B cell (primary cell): Measurements from ENCODE around the gene IFNGR1. TPM values are rescaled to one million over a fixed set of nuclear protein-coding genes. Genes with fewer than 3 reads are reported as not detected.

Experiments
- ATAC-seq: fragments of 200-7000 bp; cut with Tn5 transposase; one replicate; pipeline ENCODE4 v1.10.0; 2021; ENCODE audit warnings: low read depth, mild to moderate bottlenecking, moderate number of reproducible peaks, moderate library complexity
- CTCF ChIA-PET: fragments of 350-600 bp; sonication (Branson Sonifier 250); formaldehyde crosslinking; loops from one replicate; lab custom pipeline; 2021; ENCODE audit warnings: antibody characterized with exemption, inconsistent platforms; lab: Charles Lee
- POLR2A ChIA-PET: fragments of 350-600 bp; sonication (Branson Sonifier 250); formaldehyde crosslinking; loops from one replicate; lab custom pipeline; 2021; ENCODE audit warnings: antibody characterized with exemption; lab: Charles Lee
- DNase-seq: peaks from one replicate; pipeline ENCODE4 v3.0.0; 2013
- H2AFZ ChIP-seq: 2 replicates; pipeline ENCODE4 v1.6.1; 2012; ENCODE audit warnings: mild to moderate bottlenecking, low read depth, low read length; ENCODE audit not compliant: insufficient read depth, poor library complexity, severe bottlenecking
- H3K27ac ChIP-seq, 2 donors: 1 replicate in 1 of 2; 2 replicates in 1 of 2; pipeline ENCODE4 v1.5.1; 2012 to 2013; ENCODE audit warnings: low read length in 2 of 2, mild to moderate bottlenecking in 2 of 2, moderate library complexity in 1 of 2
- H3K27me3 ChIP-seq, 4 experiments: fragments of 200-600 bp in 1 of 4; sonication (generic) in 1 of 4; replicated peaks in 1 of 4; 1 replicate in 2 of 4; 2 replicates in 2 of 4; pipeline versions ENCODE4 v1.6.1 to v1.7.0; 2013 to 2016; ENCODE audit warnings: low read length in 3 of 4, mild to moderate bottlenecking in 2 of 4, mixed read lengths in 1 of 4, moderate library complexity in 1 of 4; ENCODE audit not compliant: insufficient read depth in 4 of 4, control insufficient read depth in 3 of 4; ENCODE audit errors: control extremely low read depth in 1 of 4
- H3K36me3 ChIP-seq, 2 experiments: replicated peaks in 1 of 2; 1 replicate in 1 of 2; 2 replicates in 1 of 2; pipeline versions ENCODE4 v1.6.1 to v1.7.1; 2013; ENCODE audit warnings: low read length in 1 of 2; ENCODE audit not compliant: insufficient read depth in 2 of 2, control insufficient read depth in 1 of 2; ENCODE audit errors: control extremely low read depth in 1 of 2, extremely low read depth in 1 of 2
- H3K4me1 ChIP-seq, 2 donors: fragments of 200-600 bp in 1 of 2; sonication (generic) in 1 of 2; 1 replicate in 1 of 2; 2 replicates in 1 of 2; pipeline versions ENCODE4 v1.5.1 to v1.6.1; 2013 to 2017; ENCODE audit warnings: low read length in 2 of 2; ENCODE audit not compliant: control insufficient read depth in 2 of 2, insufficient read depth in 2 of 2
- H3K4me2 ChIP-seq: replicated peaks from 2 replicates; pipeline ENCODE3; 2012; ENCODE audit warnings: mild to moderate bottlenecking, low read depth, low read length; ENCODE audit not compliant: poor library complexity, severe bottlenecking
- H3K4me3 ChIP-seq, 5 experiments: fragments of 200-600 bp in 1 of 5; sonication (generic) in 1 of 5; 1 replicate in 3 of 5; 2 replicates in 2 of 5; pipeline versions ENCODE4 v1.5.1 to v1.7.0; 2011 to 2016; ENCODE audit warnings: low read length in 4 of 5, mild to moderate bottlenecking in 4 of 5, low read depth in 2 of 5, control low read depth in 1 of 5, moderate library complexity in 1 of 5; ENCODE audit not compliant: insufficient read depth in 1 of 5; ENCODE audit errors: control extremely low read depth in 1 of 5, extremely low read depth in 1 of 5
- H3K79me2 ChIP-seq: fragments of 200-600 bp; sonication (generic); one replicate; pipeline ENCODE4 v1.6.0; 2016; ENCODE audit warnings: low read length; ENCODE audit not compliant: control insufficient read depth, insufficient read depth
- H3K9ac ChIP-seq: fragments of 200-600 bp; sonication (generic); 2 replicates; pipeline ENCODE4 v1.6.1; 2017; ENCODE audit warnings: mild to moderate bottlenecking, low read length, moderate library complexity
- H3K9me3 ChIP-seq, 3 donors: one replicate each; pipeline versions ENCODE4 v1.6.1 to v1.7.1; 2013; ENCODE audit warnings: low read length in 2 of 3; ENCODE audit not compliant: control insufficient read depth in 2 of 3, insufficient read depth in 1 of 3; ENCODE audit errors: control extremely low read depth in 1 of 3
- H4K20me1 ChIP-seq: 2 replicates; pipeline ENCODE4 v1.6.0; 2012; ENCODE audit warnings: mild to moderate bottlenecking, low read length; ENCODE audit not compliant: insufficient read depth, control insufficient read depth, poor library complexity, severe bottlenecking
- H3K27ac Mint-ChIP-seq: one replicate; pipeline ENCODE4 v1.8.0; 2021; ENCODE audit warnings: mixed read lengths
- H3K27me3 Mint-ChIP-seq: one replicate; pipeline ENCODE4 v1.8.0; 2021; ENCODE audit warnings: mixed read lengths
- H3K4me1 Mint-ChIP-seq: one replicate; pipeline ENCODE4 v1.8.0; 2021; ENCODE audit warnings: mixed read lengths
- H3K4me3 Mint-ChIP-seq: one replicate; pipeline ENCODE4 v1.8.0; 2021; ENCODE audit warnings: mixed read lengths
- H3K9me3 Mint-ChIP-seq: one replicate; pipeline ENCODE4 v1.8.0; 2022; ENCODE audit warnings: mixed read lengths; ENCODE audit not compliant: insufficient read depth
- CTCF ChIP-seq: fragments of 200-600 bp; IDR thresholded peaks from one replicate; pipeline ENCODE4 v1.8.0; 2022; ENCODE audit warnings: antibody characterized with exemption, mild to moderate bottlenecking
- EZH2 ChIP-seq: IDR thresholded peaks from 2 replicates; pipeline ENCODE4 v1.6.1; 2012; ENCODE audit warnings: borderline replicate concordance, low read depth, mild to moderate bottlenecking, moderate library complexity, low read length; ENCODE audit not compliant: insufficient read depth, poor library complexity, severe bottlenecking
- WGBS: methylation state at CpG from one replicate; pipeline ENCODE4 v1.1.5; 2013; ENCODE audit warnings: missing lambda C conversion rate; ENCODE audit not compliant: insufficient coverage; 5-methylcytosine and 5-hydroxymethylcytosine counted together
- intact Hi-C: fragments of 100-400 bp; cut with micrococcal nuclease; formaldehyde crosslinking; loops from one replicate; pipeline ENCODE4 v1.10.0; 2022
- polyA plus RNA-seq: library from polyadenylated mRNA; depleted of rRNA; stranded (reverse); fragments of >200 nt; gene quantifications from 2 replicates; pipeline ENCODE4 v1.2.3, GENCODE V29; 2012
- total RNA-seq, 2 donors: library from RNA; stranded (reverse); fragments of 120-200 nt in 1 of 2; gene quantifications; 1 replicate in 1 of 2; 2 replicates in 1 of 2; pipeline versions ENCODE4 v1.2.3 to v1.2.4, GENCODE V29; 2013 to 2022

The IFNGR1 gene
- total and polyA plus RNA-seq, 2 donors (not counting 1 experiment from before 2014, with no cell fraction given) = 24.5 to 48.2 TPM

- ATAC-seq = peak; percentile 50
- peak overlapping the region; percentile 97 for H3K27ac Mint-ChIP-seq
- H3K79me2 ChIP-seq = peaks cover 91% of the 10 kb centered on the region
- peaks cover 33% of the 10 kb centered on the region for H4K20me1 ChIP-seq
- peaks cover 78 to 81% of the 10 kb centered on the region in 2 donors for H3K4me1 ChIP-seq
- peak overlapping the region; percentile 76 to 99 (median 88) for H3K4me3 ChIP-seq
- H3K4me3 Mint-ChIP-seq = peak overlapping the region; percentile 97
- H3K4me1 Mint-ChIP-seq = peaks cover 79% of the 10 kb centered on the region
- POLR2A ChIA-PET = interaction anchor here (1.0 to 1.4 kb wide), 5 partner anchors 12 to 116 kb away, joined by 3 to 16 read pairs (median 4); no protein-coding TSS in a partner anchor
- no peaks in the 10 kb centered on the region for H3K27me3 Mint-ChIP-seq
- H3K9me3 ChIP-seq = no peaks in the 10 kb centered on the region
- CTCF ChIA-PET = interaction anchor here (0.7 to 1.7 kb wide), 9 partner anchors 14 to 142 kb away, joined by 3 to 12 read pairs (median 4); no protein-coding TSS in a partner anchor
- H3K9ac ChIP-seq = peak overlapping the region; percentile 95
- peak overlapping the region; percentile 84 for H3K4me2 ChIP-seq
- no peaks in the 10 kb centered on the region for H3K9me3 Mint-ChIP-seq
- H3K27me3 ChIP-seq = no peaks in the 10 kb centered on the region
- TF ChIP-seq EZH2 (no peak), CTCF (no peak)
- peak overlapping the region; percentile 79 for H2AFZ ChIP-seq
- peak; percentile 81 for DNase-seq
- peak overlapping the region; percentile 95 to 97 for H3K27ac ChIP-seq
- WGBS = 0% methylated on average over 6 of the region's 13 CpGs
- peaks cover 0 to 7% of the 10 kb centered on the region in 2 experiments for H3K36me3 ChIP-seq
- intact Hi-C loops = loop anchor here (1.0 to 10.0 kb wide), 8 partner anchors 16 to 646 kb away; partner anchors contain the start of genes PEX7 and TNFAIP3
Measured at GRCh38 chr6:137218473-137218916, 690 bp downstream of the IFNGR1 start.

DNA sequence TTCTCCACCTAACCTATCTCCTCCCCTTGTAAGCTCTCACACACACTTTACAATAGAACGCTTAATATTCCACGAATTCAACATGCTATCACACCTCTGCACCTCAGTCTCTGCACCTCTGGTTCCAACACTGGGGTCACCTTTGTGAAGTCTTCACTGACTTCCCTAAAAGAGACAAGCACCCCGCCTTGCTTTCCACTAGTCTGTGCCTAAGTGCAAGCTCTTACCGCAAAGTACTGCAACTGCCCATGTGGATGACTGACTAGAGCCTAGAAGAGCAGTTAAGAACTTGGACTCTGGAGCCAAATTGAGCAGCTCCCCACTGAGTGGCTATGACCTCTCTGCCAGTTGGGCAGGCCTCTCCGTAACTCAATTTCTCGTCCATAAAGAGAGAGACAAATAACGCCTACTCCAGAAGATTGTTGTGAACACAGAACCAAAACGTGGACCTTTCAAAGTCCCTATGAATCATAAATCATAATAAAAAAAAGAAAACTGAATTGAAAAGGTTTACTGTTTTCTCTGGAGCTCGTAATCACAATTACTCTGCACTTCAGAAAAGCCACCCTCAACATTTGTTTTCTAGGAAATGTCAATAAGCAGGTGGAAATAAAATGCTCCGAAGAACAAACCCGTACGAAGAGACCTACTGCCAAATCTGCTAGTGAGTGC is 1.2 kb downstream of the IFNGR1 start:
- Histone ChIP-seq H3K9ac (peak overlapping the region; percentile 95), H3K27me3 (no peaks in the 10 kb centered on the region), H3K9me3 (no peaks in the 10 kb centered on the region), H3K79me2 (peaks cover 92% of the 10 kb centered on the region), H2AFZ (peak overlapping the region; percentile 79), H3K4me2 (peak overlapping the region; percentile 84), H3K36me3 (peaks cover 0 to 11% of the 10 kb centered on the region in 2 experiments), H4K20me1 (peaks cover 36% of the 10 kb centered on the region), H3K27ac (peak overlapping the region; percentile 95 to 97), H3K4me3 (peak overlapping the region; percentile 76 to 99 (median 88)), H3K4me1 (peaks cover 76 to 78% of the 10 kb centered on the region in 2 donors)
- Mint-ChIP-seq H3K9me3 (no peaks in the 10 kb centered on the region), H3K4me3 (peak overlapping the region; percentile 97), H3K27me3 (no peaks in the 10 kb centered on the region), H3K27ac (peak overlapping the region; percentile 97), H3K4me1 (peaks cover 78% of the 10 kb centered on the region)
- intact Hi-C loops = loop anchor here (1.0 to 10.0 kb wide), 8 partner anchors 15 to 647 kb away; partner anchors contain the start of genes PEX7 and TNFAIP3
- no peak for TF ChIP-seq CTCF
- TF ChIP-seq EZH2 = no peak
- ATAC-seq (peak; percentile 10), DNase-seq (peak; percentile 66)
- POLR2A ChIA-PET = interaction anchor here (0.6 to 1.4 kb wide), 7 partner anchors 12 to 118 kb away, joined by 3 to 16 read pairs (median 4); no protein-coding TSS in a partner anchor
- WGBS = 4% methylated on average over 7 of the region's 12 CpGs
- CTCF ChIA-PET = interaction anchor here (0.7 to 1.7 kb wide), 12 partner anchors 15 to 424 kb away, joined by 3 to 12 read pairs (median 4); no protein-coding TSS in a partner anchor
